Measurements from ENCODE around the gene ANKLE1. TPM values are rescaled to one million over a fixed set of nuclear protein-coding genes. Genes with fewer than 3 reads are reported as not detected.

ANKLE1 gene
- total RNA-seq, 4 donors from 2014 or later: 0.30 to 2.5 (median 1.5) TPM

DNA sequence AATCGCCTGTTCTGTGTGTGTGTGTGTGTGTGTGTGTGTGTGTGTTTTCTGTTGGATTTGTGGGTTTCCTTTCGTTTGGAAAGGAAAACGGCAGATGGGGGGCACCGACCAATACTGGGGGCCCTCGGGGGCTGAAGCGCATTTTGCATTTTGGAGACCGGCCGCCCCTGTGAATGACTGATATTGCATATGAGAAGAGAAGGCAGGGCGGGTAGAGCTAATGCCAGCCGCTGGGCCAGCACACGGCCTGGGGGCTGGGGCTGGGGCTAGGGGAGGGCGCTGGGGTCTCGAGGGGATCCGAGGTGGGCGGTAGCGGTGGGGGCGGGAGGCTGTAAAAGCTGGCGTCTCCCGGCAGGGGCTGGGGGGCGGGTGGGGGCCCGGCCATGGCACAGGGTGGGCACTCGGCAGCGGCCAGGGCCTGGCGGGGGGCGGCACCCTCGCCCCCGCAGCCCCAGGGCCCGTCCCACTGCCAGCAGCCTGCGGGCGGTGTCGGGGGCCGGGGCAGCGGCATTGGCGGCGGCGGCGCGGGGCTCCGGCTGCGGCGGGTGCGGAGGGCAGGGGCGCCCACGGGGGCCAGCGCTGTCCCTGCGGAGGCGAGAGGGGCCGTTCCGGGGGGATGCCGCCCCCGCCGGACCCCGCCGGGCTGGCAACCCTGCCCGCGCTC lies 41.7 kb downstream of the ANKLE1 start:
- Histone ChIP-seq H3K4me1 (peaks cover 35% of the 10 kb centered on the region), H3K27ac (no peak overlapping the region), H3K4me3 (peak overlapping the region; percentile 26), H3K27me3 (no peaks in the 10 kb centered on the region), H3K36me3 (peaks cover 40% of the 10 kb centered on the region), H3K9me3 (no peaks in the 10 kb centered on the region)
- no peak for TF ChIP-seq POLR2AphosphoS5 (IDR thresholded peaks at IDR 0.05)
- TF ChIP-seq POLR2A (IDR thresholded peaks at IDR 0.05): no peak
- TF ChIP-seq CTCF (IDR thresholded peaks at IDR 0.05): no peak
- no peak for TF ChIP-seq EP300 (IDR thresholded peaks at IDR 0.05)
- no peak for DNase-seq (ENCODE audit: low spot score in 2 of 2)
- 25% methylated on average over 13 of the region's 56 CpGs for WGBS

DNA sequence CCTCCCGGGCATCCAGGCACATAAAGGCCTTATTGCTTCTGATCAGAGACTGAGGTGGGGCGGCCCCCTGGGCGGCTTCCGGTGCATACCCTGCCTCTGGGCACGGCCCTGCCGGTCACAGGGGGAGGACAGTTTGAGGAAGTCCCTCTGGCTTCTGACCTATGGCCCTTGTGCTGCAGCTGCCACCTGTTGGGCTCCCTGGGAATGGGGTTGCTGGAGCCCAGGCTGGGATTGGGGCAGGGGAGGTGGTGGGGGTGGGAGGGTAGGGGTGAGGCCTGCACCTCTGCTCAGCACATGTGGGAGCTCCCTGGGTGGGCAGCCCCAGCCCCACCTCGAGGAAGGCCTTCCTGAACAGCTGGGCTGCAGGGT lies 42.2 kb downstream of the ANKLE1 start:
- H3K27me3 ChIP-seq: no peaks in the 10 kb centered on the region
- no peak overlapping the region for H3K27ac ChIP-seq
- H3K9me3 ChIP-seq: no peaks in the 10 kb centered on the region
- H3K4me1 ChIP-seq: peaks cover 40% of the 10 kb centered on the region
- DNase-seq (ENCODE audit: low spot score in 2 of 2): peak in 1 of 2 donors; percentile 64
- H3K4me3 ChIP-seq: peak overlapping the region; percentile 26
- TF ChIP-seq EP300 (IDR thresholded peaks at IDR 0.05) (no peak), POLR2AphosphoS5 (IDR thresholded peaks at IDR 0.05) (no peak), CTCF (IDR thresholded peaks at IDR 0.05) (no peak), POLR2A (IDR thresholded peaks at IDR 0.05) (no peak)
- H3K36me3 ChIP-seq: peaks cover 35% of the 10 kb centered on the region
- 27% methylated on average over 3 of the region's 7 CpGs for WGBS

GRCh38 chr19:17324357-17325114 lies 42.8 kb downstream of the ANKLE1 start:
- H3K36me3 ChIP-seq: peaks cover 29% of the 10 kb centered on the region
- H3K27ac ChIP-seq: no peak overlapping the region
- peaks cover 46% of the 10 kb centered on the region for H3K4me1 ChIP-seq

DNA sequence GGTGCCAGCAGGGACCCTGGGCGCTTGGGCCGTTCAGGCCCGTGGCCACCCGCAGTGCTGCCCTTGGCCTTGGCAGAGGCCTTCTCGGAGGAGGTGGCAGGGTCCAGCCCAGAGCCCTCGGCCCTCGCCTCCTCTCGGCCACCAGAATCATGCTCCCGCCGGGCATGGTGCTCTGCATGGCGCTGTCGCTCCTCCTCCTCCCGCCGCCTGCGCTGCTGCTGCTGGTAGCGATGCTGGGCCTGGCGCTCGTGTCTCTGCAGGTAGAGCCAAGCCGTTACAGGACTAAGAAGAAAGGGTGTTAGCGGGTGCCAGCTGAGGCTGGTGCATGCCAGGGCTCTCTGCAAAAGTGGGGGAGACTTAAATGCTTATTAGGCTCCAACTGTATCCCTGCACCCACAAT lies 43.4 kb downstream of the ANKLE1 start:
- no CpG with 5 or more reads among the region's 20 CpGs for WGBS
- no peak for TF ChIP-seq POLR2A (IDR thresholded peaks at IDR 0.05)
- TF ChIP-seq CTCF (IDR thresholded peaks at IDR 0.05): no peak
- Histone ChIP-seq H3K36me3 (peaks cover 23% of the 10 kb centered on the region), H3K4me1 (peaks cover 48% of the 10 kb centered on the region), H3K27me3 (peaks cover 10% of the 10 kb centered on the region), H3K4me3 (no peak overlapping the region), H3K27ac (no peak overlapping the region), H3K9me3 (no peaks in the 10 kb centered on the region)
- peak in 1 of 2 donors; percentile 64 for DNase-seq (ENCODE audit: low spot score in 2 of 2)

More at GRCh38 chr19:17324357-17325114, 42.8 kb downstream of the ANKLE1 start:
- TF ChIP-seq EP300 (IDR thresholded peaks at IDR 0.05) (no peak), POLR2AphosphoS5 (IDR thresholded peaks at IDR 0.05) (no peak), CTCF (IDR thresholded peaks at IDR 0.05) (no peak), POLR2A (IDR thresholded peaks at IDR 0.05) (no peak)
- DNase-seq (ENCODE audit: low spot score in 2 of 2): peak in 1 of 2 donors; percentile 65
- 76% methylated on average over 12 of the region's 28 CpGs for WGBS
- peaks cover 4% of the 10 kb centered on the region for H3K27me3 ChIP-seq
- H3K4me3 ChIP-seq: no peak overlapping the region
- H3K9me3 ChIP-seq: no peaks in the 10 kb centered on the region

GRCh38 chr19:17325881-17326594 lies 44.3 kb downstream of the ANKLE1 start:
- H3K9me3 ChIP-seq: no peaks in the 10 kb centered on the region

More at GRCh38 chr19:17325881-17326594, 44.3 kb downstream of the ANKLE1 start:
- peak in 1 of 2 donors; percentile 64 for DNase-seq (ENCODE audit: low spot score in 2 of 2)
- 67% methylated on average over 17 of the region's 17 CpGs for WGBS
- Histone ChIP-seq H3K27me3 (peaks cover 13% of the 10 kb centered on the region), H3K4me3 (no peak overlapping the region), H3K27ac (peak overlapping the region; percentile 29), H3K4me1 (peaks cover 48% of the 10 kb centered on the region), H3K36me3 (peaks cover 15% of the 10 kb centered on the region)
- TF ChIP-seq POLR2A (IDR thresholded peaks at IDR 0.05) (no peak), POLR2AphosphoS5 (IDR thresholded peaks at IDR 0.05) (no peak), CTCF (IDR thresholded peaks at IDR 0.05) (no peak), EP300 (IDR thresholded peaks at IDR 0.05) (no peak)

Measured in suprapubic skin (tissue), 4 donors.